Measurements from ENCODE around the gene KRTDAP.

The KRTDAP gene

GRCh38 chr19:35455616-35456201, 34.6 kb downstream of the KRTDAP start:
- in situ Hi-C loops (cut with MboI; ENCODE audit: low sequenced_read_pairs): no loop called here

- in situ Hi-C loops (cut with MboI; ENCODE audit: low sequenced_read_pairs): no loop called here
Observed at GRCh38 chr19:35454663-35455062, 35.6 kb downstream of the KRTDAP start.

- in situ Hi-C loops (cut with MboI; ENCODE audit: low sequenced_read_pairs): no loop called here
Observed at GRCh38 chr19:35451338-35452096, 38.7 kb downstream of the KRTDAP start.

DNA sequence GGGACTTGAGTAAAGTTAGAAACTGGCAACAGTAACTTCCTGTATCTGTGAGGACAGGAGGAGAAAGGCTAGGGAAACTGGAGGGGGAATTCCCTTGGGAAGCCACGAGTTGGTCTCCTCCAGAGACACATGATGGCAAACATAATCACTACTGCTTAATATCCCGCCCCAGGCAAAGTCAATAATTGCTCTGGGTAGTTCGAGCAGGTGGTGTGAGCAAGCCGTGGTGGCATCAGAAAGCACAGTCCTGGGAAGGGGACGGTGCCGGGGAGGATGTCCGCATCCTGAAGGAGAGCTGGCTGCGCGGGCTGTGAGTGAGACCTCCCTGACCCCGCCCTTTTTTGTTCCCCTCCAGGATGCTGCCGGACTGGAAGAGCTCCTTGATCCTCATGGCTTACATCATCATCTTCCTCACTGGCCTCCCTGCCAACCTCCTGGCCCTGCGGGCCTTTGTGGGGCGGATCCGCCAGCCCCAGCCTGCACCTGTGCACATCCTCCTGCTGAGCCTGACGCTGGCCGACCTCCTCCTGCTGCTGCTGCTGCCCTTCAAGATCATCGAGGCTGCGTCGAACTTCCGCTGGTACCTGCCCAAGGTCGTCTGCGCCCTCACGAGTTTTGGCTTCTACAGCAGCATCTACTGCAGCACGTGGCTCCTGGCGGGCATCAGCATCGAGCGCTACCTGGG, 40.8 kb downstream of the KRTDAP start:
- in situ Hi-C loops (cut with MboI; ENCODE audit: low sequenced_read_pairs): no loop called here

GRCh38 chr19:35447606-35448469, 42.4 kb downstream of the KRTDAP start, which contains the start of gene FFAR2:
FFAR2 (plus strand) TSS chr19:35448257; CDS start chr19:35449715, 1,458 bp downstream.
- in situ Hi-C loops (cut with MboI; ENCODE audit: low sequenced_read_pairs): no loop called here

DNA sequence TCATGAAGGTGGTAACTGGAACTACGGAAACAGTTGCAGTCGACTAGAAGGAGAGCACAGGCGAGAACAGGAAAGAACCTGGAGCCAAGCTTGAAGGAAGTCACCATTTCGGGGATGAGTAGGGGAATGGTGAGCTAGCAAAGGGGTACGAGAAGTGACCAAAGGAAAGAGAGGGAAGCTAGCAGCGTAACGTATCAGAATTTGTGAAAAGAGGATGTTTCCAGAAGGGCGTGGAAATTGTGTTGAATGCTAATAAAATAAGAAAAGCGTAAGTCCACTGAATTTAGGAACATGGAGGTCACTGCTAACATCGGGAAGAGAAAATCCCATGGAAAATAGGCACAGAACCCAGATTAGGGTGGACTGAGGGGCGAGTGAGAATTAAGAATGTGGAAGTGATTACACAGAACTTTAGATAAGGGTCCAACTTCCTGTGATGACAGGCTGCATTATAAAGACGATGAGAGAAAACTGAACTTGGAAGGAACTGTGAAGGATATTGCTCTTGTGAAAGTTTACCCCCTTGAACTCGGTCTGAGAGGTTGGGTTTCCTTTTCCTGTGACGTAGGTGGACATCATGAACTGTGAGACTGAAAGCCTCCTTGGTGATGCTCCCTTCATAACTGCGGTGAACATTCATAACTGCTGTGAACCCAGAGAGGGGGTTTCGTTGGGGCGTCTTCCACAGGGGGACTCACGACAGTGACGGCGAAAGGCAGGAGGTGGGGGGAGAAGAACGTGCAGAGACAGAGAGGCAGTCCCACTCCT, 44.3 kb downstream of the KRTDAP start:
- in situ Hi-C loops (cut with MboI; ENCODE audit: low sequenced_read_pairs): no loop called here

GRCh38 chr19:35444735-35445134, 45.5 kb downstream of the KRTDAP start:
- in situ Hi-C loops (cut with MboI; ENCODE audit: low sequenced_read_pairs): no loop called here

DNA sequence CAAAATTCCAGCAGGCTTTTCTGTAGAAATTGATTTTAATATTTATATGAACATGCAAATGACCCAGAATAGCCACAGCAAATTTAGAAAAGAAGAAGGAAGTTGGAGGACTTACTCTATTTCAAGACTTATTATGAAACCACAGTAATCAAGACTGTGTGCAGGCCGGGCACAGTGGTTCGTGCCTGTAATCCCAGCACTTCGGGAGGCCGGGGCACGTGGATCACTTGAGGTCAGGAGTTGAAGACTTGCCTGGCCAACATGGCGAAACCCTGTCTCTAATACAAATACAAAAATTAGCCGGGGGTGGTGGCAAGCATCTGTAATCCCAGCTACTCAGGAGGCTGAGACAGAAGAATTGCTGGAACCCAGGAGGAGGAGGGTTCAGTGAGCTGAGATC, 48.2 kb downstream of the KRTDAP start:
- in situ Hi-C loops (cut with MboI; ENCODE audit: low sequenced_read_pairs): no loop called here

- in situ Hi-C loops (cut with MboI; ENCODE audit: low sequenced_read_pairs): no loop called here
Observed at GRCh38 chr19:35439921-35440320, 50.3 kb downstream of the KRTDAP start.

DNA sequence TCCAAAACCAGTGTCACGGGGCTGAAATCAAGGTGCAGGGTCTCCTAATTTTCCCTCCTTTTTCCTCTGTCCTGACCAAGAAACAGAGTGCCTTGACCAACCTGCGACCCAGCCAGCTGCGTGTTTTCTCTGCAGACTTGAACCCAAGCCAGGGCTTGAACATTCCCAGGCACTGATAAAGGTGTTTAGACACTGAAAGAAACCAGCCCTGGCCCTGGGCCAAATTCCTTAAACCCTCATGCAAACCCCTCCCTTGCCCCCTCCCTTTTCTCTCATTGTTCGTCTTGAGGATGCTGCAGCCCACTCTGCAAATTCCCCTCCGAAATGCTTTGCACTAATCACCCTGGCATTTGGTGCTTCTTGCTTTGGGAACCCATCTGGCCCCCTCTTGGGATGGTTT, 51.7 kb downstream of the KRTDAP start:
- in situ Hi-C loops (cut with MboI; ENCODE audit: low sequenced_read_pairs): no loop called here

DNA sequence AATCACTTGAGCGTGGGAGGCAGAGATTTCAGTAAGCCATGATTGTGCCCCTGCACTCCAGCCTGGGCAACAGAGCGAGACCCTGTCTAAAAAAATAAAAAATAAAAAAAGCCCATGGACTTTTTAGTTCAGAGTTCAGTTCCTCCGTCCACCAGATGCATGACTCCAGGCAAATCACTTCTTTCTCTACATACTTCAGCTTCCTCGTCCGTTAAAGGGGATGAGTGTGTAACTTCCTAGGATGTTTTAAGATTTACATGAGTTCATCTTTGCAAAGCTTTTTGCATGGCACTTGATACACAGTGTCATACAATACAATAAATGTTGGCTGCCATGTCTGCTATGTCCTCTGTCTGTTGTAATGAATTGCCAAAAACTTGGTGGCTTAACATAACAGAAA, 52.2 kb downstream of the KRTDAP start:
- in situ Hi-C loops (cut with MboI; ENCODE audit: low sequenced_read_pairs): no loop called here

- in situ Hi-C loops (cut with MboI; ENCODE audit: low sequenced_read_pairs): no loop called here
Observed at GRCh38 chr19:35437406-35437951, 52.8 kb downstream of the KRTDAP start.

Measured in HL-60/S4 treated with phorbol 12-myristate 13-acetate at 8.2 ng/mL for 4 days and 3 days (cell line).